Measurements from ENCODE around the gene FKBP9.
"Not testable (repeated sequence)": the region's sequence is repeated elsewhere in the genome, so short reads cannot be mapped to it uniquely, and the experiment has no call there.

GRCh38 chr7:32977159-32977558 is 19.9 kb downstream of the FKBP9 start:
- not testable (repeated sequence) for TF ChIP-seq CTCF (conservative IDR thresholded peaks at IDR 0.05); ZFX (IDR thresholded peaks at IDR 0.05)

All from C4-2B (cell line).